Activated T-cell treated with anti-CD3 and anti-CD28 coated beads for 48 hours (primary cell): ENCODE results near the gene CAMK1D.

Experiments
- DNase-seq: peaks from one replicate; pipeline ENCODE4 v3.0.0-alpha.2; 2020; ENCODE audit warnings: low read depth

The CAMK1D gene

GRCh38 chr10:12597788-12598765 is 248.7 kb downstream of the CAMK1D start:
- no peak for DNase-seq

GRCh38 chr10:12600652-12601051 is 251.3 kb downstream of the CAMK1D start:
- no peak for DNase-seq

GRCh38 chr10:12602521-12602920 is 253.2 kb downstream of the CAMK1D start:
- DNase-seq: no peak

GRCh38 chr10:12603766-12604470 is 254.6 kb downstream of the CAMK1D start:
- DNase-seq: no peak

- peak; percentile 23 for DNase-seq
Measured at GRCh38 chr10:12605580-12606405, 256.4 kb downstream of the CAMK1D start.

GRCh38 chr10:12606461-12606860 is 257.1 kb downstream of the CAMK1D start:
- no peak for DNase-seq

GRCh38 chr10:12608761-12609160 is 259.4 kb downstream of the CAMK1D start:
- DNase-seq: no peak

GRCh38 chr10:12609435-12609834 is 260.1 kb downstream of the CAMK1D start:
- DNase-seq: no peak

GRCh38 chr10:12613136-12613535 is 263.8 kb downstream of the CAMK1D start:
- no peak for DNase-seq

GRCh38 chr10:12614177-12614995 is 265.0 kb downstream of the CAMK1D start:
- no peak for DNase-seq

- no peak for DNase-seq
Measured at GRCh38 chr10:12615296-12616220, 266.2 kb downstream of the CAMK1D start.

GRCh38 chr10:12617191-12618175 is 268.1 kb downstream of the CAMK1D start:
- no peak for DNase-seq

- no peak for DNase-seq
Measured at GRCh38 chr10:12622016-12622415, 272.7 kb downstream of the CAMK1D start.

GRCh38 chr10:12622691-12623090 is 273.3 kb downstream of the CAMK1D start:
- no peak for DNase-seq

- no peak for DNase-seq
Measured at GRCh38 chr10:12625393-12626023, 276.2 kb downstream of the CAMK1D start.

GRCh38 chr10:12628153-12628552 is 278.8 kb downstream of the CAMK1D start:
- DNase-seq: no peak

- no peak for DNase-seq
Measured at GRCh38 chr10:12628964-12629766, 279.8 kb downstream of the CAMK1D start.

GRCh38 chr10:12629767-12630165 is 280.4 kb downstream of the CAMK1D start:
- no peak for DNase-seq
